CD8-positive, alpha-beta memory T cell (primary cell): ENCODE measurements around the gene ZNF683. TPM values are rescaled to one million over a fixed set of nuclear protein-coding genes. Genes with fewer than 3 reads are reported as not detected.
A peak's percentile ranks its signal among the peaks of the same experiment; 100 is the strongest.
"Not testable (repeated sequence)": the region's sequence is repeated elsewhere in the genome, so short reads cannot be mapped to it uniquely, and the experiment has no call there.

ENCODE experiments used
- CTCF ChIA-PET: fragments of 350-600 bp; sonication (Branson Sonifier 250); formaldehyde crosslinking; loops from one replicate; lab custom pipeline; 2021; ENCODE audit warnings: antibody characterized with exemption; lab: Charles Lee
- POLR2A ChIA-PET: fragments of 350-600 bp; sonication (Branson Sonifier 250); formaldehyde crosslinking; loops from one replicate; lab custom pipeline; 2021; ENCODE audit warnings: antibody characterized with exemption; lab: Charles Lee
- DNase-seq, 5 donors: peaks; one replicate each; pipeline versions ENCODE4 v3.0.0 to v3.0.0-alpha.2; 2020 to 2022; ENCODE audit warnings: mixed read lengths in 1 of 5
- H3K27ac ChIP-seq: one replicate; pipeline ENCODE4 v1.7.0; 2013; ENCODE audit warnings: low read depth, mild to moderate bottlenecking, low read length, moderate library complexity
- H3K27me3 ChIP-seq: 2 replicates; pipeline ENCODE4 v1.7.0; 2013; ENCODE audit warnings: low read length, mild to moderate bottlenecking; ENCODE audit not compliant: insufficient read depth, poor library complexity, severe bottlenecking
- H3K36me3 ChIP-seq: 2 replicates; pipeline ENCODE4 v1.7.0; 2013; ENCODE audit warnings: mild to moderate bottlenecking, low read length, moderate library complexity; ENCODE audit not compliant: insufficient read depth
- H3K4me1 ChIP-seq: 2 replicates; pipeline ENCODE4 v1.7.0; 2013; ENCODE audit warnings: mild to moderate bottlenecking, low read length, moderate library complexity; ENCODE audit not compliant: insufficient read depth
- H3K4me3 ChIP-seq: 2 replicates; pipeline ENCODE4 v1.7.0; 2013; ENCODE audit warnings: mild to moderate bottlenecking, low read length
- H3K9me3 ChIP-seq: 2 replicates; pipeline ENCODE4 v1.7.0; 2013; ENCODE audit warnings: mild to moderate bottlenecking, low read length
- H3K27ac Mint-ChIP-seq, 8 donors: one replicate each; pipeline ENCODE4 v1.8.0; 2020 to 2021; ENCODE audit warnings: mixed read lengths in 8 of 8, mild to moderate bottlenecking in 6 of 8, inconsistent platforms in 3 of 8, moderate library complexity in 3 of 8
- H3K27me3 Mint-ChIP-seq, 2 donors: one replicate each; pipeline ENCODE4 v1.8.0; 2020 to 2021; ENCODE audit warnings: mixed read lengths in 2 of 2, mild to moderate bottlenecking in 1 of 2, moderate library complexity in 1 of 2
- H3K36me3 Mint-ChIP-seq, 3 donors: one replicate each; pipeline ENCODE4 v1.8.0; 2020 to 2021; ENCODE audit warnings: mixed read lengths in 3 of 3, inconsistent platforms in 1 of 3, mild to moderate bottlenecking in 1 of 3
- H3K4me1 Mint-ChIP-seq, 3 donors: one replicate each; pipeline ENCODE4 v1.8.0; 2020 to 2021; ENCODE audit warnings: mixed read lengths in 3 of 3, inconsistent platforms in 1 of 3, mild to moderate bottlenecking in 1 of 3
- H3K4me3 Mint-ChIP-seq, 7 donors: one replicate each; pipeline ENCODE4 v1.8.0; 2020 to 2021; ENCODE audit warnings: mixed read lengths in 7 of 7, mild to moderate bottlenecking in 6 of 7, moderate library complexity in 4 of 7, inconsistent platforms in 2 of 7
- H3K9me3 Mint-ChIP-seq, 5 donors: one replicate each; pipeline ENCODE4 v1.8.0; 2020 to 2022; ENCODE audit warnings: mixed read lengths in 5 of 5, mild to moderate bottlenecking in 3 of 5, moderate library complexity in 2 of 5, inconsistent platforms in 1 of 5
- polyA plus RNA-seq: library from polyadenylated mRNA; unstranded; fragments of 300-500 nt; fragmentation: Illumina TruSeq; gene quantifications from one replicate; pipeline ENCODE4 v1.2.3, GENCODE V29; 2021
- total RNA-seq, 2 experiments: library from RNA; stranded (reverse); gene quantifications; one replicate each; pipeline ENCODE4 v1.2.3, GENCODE V29; 2021

Gene ZNF683
- total RNA-seq (1 to 10 TPM; 2.4 to 2.7 TPM), polyA plus RNA-seq (205 TPM)

DNA sequence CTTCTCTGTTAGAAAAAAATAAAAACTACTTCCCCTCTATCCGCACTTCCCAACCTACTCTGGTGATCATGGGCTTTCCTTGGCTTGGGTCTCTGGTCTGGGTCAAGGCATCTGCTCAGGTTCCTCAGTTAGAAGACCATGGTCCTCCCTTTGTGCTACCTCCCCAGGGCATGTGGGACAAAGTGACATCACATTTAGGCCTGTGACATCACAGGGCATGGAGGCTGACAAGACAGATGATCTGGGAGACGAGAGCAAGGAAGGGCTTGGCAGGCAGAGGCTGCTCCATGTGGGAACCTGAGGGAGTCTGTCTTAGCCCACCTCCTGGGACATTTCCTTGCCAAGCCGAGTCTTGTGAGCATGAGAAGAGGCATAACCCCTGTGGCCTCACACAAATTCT is at the start of gene ZNF683:
Gene ZNF683, minus strand, starts transcription at position 140 of the 400 bp plus-strand sequence. CDS start 4,179 bp downstream, outside the sequence.
- H3K27ac Mint-ChIP-seq: peak within 1 kb of the TSS; percentile 48 to 93 (median 80)
- H3K27me3 Mint-ChIP-seq, H3K36me3 ChIP-seq, H3K27ac ChIP-seq, DNase-seq, H3K36me3 Mint-ChIP-seq, H3K27me3 ChIP-seq, H3K9me3 ChIP-seq, H3K9me3 Mint-ChIP-seq: not testable (repeated sequence)
- H3K4me1 Mint-ChIP-seq: peaks cover 81 to 92% (median 89%) of the 10 kb centered on the region in 3 donors
- POLR2A ChIA-PET: interaction anchor here (0.8 kb wide), 1 partner anchor 12 kb away, joined by 3 read pairs; no protein-coding TSS in a partner anchor
- peak within 1 kb of the TSS; percentile 30 to 90 (median 70) for H3K4me3 Mint-ChIP-seq
- CTCF ChIA-PET: interaction anchor here (0.7 to 8.6 kb wide), 7 partner anchors 9 to 86 kb away, joined by 3 to 144 read pairs (median 6); no protein-coding TSS in a partner anchor
- peak within 1 kb of the TSS; percentile 3 for H3K4me3 ChIP-seq
- peaks cover 89% of the 10 kb centered on the region for H3K4me1 ChIP-seq

DNA sequence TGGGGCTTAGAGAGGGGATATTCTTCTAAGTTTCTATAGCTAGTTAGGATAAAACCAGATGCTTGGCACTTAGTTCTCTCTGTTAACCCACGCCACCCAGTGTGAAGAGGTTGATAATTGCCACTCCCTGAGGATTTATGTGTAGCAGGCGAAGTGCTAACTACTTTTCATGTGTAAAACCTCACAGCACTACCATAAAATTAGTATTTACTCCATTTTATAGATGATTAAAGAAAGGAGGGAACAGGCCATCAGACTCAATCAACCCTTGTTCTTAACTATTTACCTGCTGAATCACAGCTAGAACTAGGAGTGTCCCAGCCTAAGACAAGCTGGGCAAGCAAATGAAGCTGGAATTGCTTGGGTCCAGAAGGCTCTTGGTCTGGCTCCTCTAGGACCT is 46.9 kb upstream of the ZNF683 start:
- H3K27me3 Mint-ChIP-seq: peaks cover 3 to 19% of the 10 kb centered on the region in 2 donors
- POLR2A ChIA-PET: interaction anchor here (0.5 to 0.6 kb wide), 3 partner anchors 11 to 99 kb away, joined by 3 to 4 read pairs (median 3); no protein-coding TSS in a partner anchor

DNA sequence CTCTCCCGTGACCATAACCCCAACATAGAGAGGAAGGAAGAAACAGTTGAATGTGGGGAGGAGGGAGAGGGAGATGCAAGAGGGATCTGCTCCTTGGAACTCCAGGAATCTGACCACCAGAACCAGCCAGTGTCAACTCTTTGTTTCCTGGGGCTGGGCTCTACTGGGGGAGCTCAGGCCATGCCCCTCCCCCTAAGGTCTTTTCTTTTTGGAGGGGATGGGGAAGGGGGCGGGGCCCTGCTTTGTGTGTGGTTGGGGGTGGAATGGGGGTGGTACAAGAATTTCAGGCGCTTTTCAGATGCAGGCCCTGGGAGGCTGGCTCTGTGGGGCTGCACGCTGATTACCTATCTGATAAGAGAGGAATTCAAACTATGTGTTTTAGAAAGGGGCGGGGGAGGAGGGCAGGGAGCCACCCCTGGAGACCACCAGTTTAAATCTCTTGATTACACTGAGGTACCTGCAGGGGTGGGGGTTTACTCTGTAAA is 46.4 kb upstream of the ZNF683 start:
- Histone ChIP-seq H3K27ac (no peak overlapping the region), H3K9me3 (no peaks in the 10 kb centered on the region), H3K4me3 (no peak overlapping the region), H3K36me3 (no peaks in the 10 kb centered on the region), H3K4me1 (no peaks in the 10 kb centered on the region), H3K27me3 (peaks cover 6% of the 10 kb centered on the region)
- H3K27ac Mint-ChIP-seq: no peak overlapping the region
- ChIA-PET POLR2A (interaction anchor here (0.5 kb wide), 1 partner anchor 98 kb away, joined by 3 read pairs; no protein-coding TSS in a partner anchor), CTCF (interaction anchor here (2.4 to 4.6 kb wide), 3 partner anchors 22 to 249 kb away, joined by 10 to 23 read pairs (median 22); partner anchors contain the start of genes CEP85 and ZNF593)
- no peaks in the 10 kb centered on the region for H3K4me1 Mint-ChIP-seq
- DNase-seq: no peak
- H3K36me3 Mint-ChIP-seq: no peaks in the 10 kb centered on the region
- no peak overlapping the region for H3K4me3 Mint-ChIP-seq
- no peaks in the 10 kb centered on the region for H3K9me3 Mint-ChIP-seq
- H3K27me3 Mint-ChIP-seq: peaks cover 6 to 25% of the 10 kb centered on the region in 2 donors

More for the DNA sequence above, 46.9 kb upstream of the ZNF683 start:
- Histone ChIP-seq H3K27ac (no peak overlapping the region), H3K27me3 (peaks cover 2% of the 10 kb centered on the region), H3K9me3 (no peaks in the 10 kb centered on the region), H3K4me3 (no peak overlapping the region), H3K4me1 (no peaks in the 10 kb centered on the region), H3K36me3 (no peaks in the 10 kb centered on the region)
- no peaks in the 10 kb centered on the region for H3K36me3 Mint-ChIP-seq
- no peaks in the 10 kb centered on the region for H3K4me1 Mint-ChIP-seq
- no peaks in the 10 kb centered on the region for H3K9me3 Mint-ChIP-seq
- no peak for DNase-seq
- H3K27ac Mint-ChIP-seq: no peak overlapping the region
- CTCF ChIA-PET: interaction anchor here (1.2 to 4.6 kb wide), 2 partner anchors 13 to 185 kb away, joined by 4 to 23 read pairs; partner anchors contain the start of genes CEP85 and DHDDS
- H3K4me3 Mint-ChIP-seq: no peak overlapping the region

DNA sequence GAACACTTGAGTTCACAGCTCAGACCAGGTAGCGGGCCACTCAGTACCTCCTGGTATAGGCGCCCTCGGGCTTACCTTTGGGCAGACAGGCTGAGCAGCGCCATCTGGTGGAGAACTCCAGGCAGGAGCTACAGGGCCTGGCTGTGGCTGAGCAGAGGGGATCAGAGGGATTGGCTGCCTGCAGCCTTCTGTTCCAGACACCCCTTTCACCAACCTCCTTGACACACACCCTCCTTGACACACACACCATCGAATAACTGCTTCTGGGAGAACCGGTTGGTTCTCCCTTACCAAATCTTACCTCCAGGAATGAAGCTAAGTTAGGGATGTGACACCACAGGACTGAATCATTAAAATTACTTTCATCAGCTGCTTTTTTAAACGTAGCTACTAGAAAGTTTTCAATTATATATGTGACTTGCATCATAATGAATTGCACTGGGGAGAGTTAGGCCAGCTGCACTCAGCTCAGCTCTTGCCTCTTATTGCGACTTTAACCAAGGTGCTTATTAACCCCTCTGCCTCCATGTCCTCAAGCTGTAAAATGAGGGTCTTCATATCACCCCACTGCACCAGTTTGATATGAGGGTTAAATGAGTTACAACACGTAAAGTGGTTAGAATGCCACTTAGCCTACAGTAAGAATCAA is 44.7 kb upstream of the ZNF683 start:
- peaks cover 0 to 1% (median 0%) of the 10 kb centered on the region in 3 donors for H3K4me1 Mint-ChIP-seq
- peak; percentile 70 to 88 (median 75) for DNase-seq
- no peak overlapping the region for H3K4me3 ChIP-seq
- H3K4me1 ChIP-seq: no peaks in the 10 kb centered on the region
- H3K36me3 ChIP-seq: no peaks in the 10 kb centered on the region
- CTCF ChIA-PET: interaction anchor here (0.6 to 4.6 kb wide), 61 partner anchors 9 to 619 kb away, joined by 3 to 42 read pairs (median 5); partner anchors contain the start of genes CD52, CEP85, DHDDS and HMGN2
- POLR2A ChIA-PET: interaction anchor here (0.5 to 1.1 kb wide), 7 partner anchors 15 to 313 kb away, joined by 3 to 6 read pairs (median 4); partner anchors contain the start of genes DHDDS and PDIK1L
- H3K27me3 Mint-ChIP-seq: peaks cover 21 to 35% of the 10 kb centered on the region in 2 donors
- H3K9me3 ChIP-seq: no peaks in the 10 kb centered on the region
- no peaks in the 10 kb centered on the region for H3K36me3 Mint-ChIP-seq
- H3K9me3 Mint-ChIP-seq: peaks cover 0 to 2% (median 0%) of the 10 kb centered on the region in 5 donors
- H3K27me3 ChIP-seq: peaks cover 20% of the 10 kb centered on the region
- H3K27ac ChIP-seq: no peak overlapping the region
- H3K4me3 Mint-ChIP-seq: no peak overlapping the region
- peak overlapping the region in 1 of 8 donors; percentile 66 for H3K27ac Mint-ChIP-seq

DNA sequence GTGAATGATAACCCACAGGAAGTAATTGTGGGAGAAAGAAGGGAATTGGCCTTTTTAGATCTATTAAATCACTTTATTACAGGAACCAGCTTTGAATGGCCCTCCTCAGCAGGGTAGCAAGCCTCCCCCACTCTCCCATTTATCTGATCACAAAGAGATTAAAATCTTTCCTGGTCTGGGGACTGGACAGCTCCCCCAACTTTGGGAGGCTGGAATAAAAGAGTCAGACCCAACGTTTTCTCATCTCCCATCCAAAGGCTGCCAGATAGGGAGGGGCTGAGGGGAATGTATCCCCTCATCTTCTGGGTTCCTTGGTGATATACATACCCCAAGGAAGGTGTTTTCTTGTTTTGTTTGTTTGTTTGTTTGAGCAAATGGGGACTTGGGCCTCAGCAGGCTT is 40.5 kb upstream of the ZNF683 start:
- peaks cover 20% of the 10 kb centered on the region for H3K4me1 ChIP-seq
- DNase-seq: no peak
- Mint-ChIP-seq H3K9me3 (peaks cover 0 to 2% (median 0%) of the 10 kb centered on the region in 5 donors), H3K36me3 (no peaks in the 10 kb centered on the region), H3K27me3 (peaks cover 53 to 63% of the 10 kb centered on the region in 2 donors), H3K27ac (peak overlapping the region in 1 of 8 donors; percentile 41), H3K4me1 (peaks cover 17 to 28% (median 23%) of the 10 kb centered on the region in 3 donors), H3K4me3 (no peak overlapping the region)
- no peaks in the 10 kb centered on the region for H3K9me3 ChIP-seq
- ChIA-PET POLR2A (no interaction called here), CTCF (interaction anchor here (0.8 to 1.1 kb wide), 3 partner anchors 11 to 137 kb away, joined by 3 read pairs; no protein-coding TSS in a partner anchor)
- H3K27me3 ChIP-seq: peaks cover 55% of the 10 kb centered on the region
- H3K27ac ChIP-seq: no peak overlapping the region
- no peaks in the 10 kb centered on the region for H3K36me3 ChIP-seq
- H3K4me3 ChIP-seq: no peak overlapping the region

DNA sequence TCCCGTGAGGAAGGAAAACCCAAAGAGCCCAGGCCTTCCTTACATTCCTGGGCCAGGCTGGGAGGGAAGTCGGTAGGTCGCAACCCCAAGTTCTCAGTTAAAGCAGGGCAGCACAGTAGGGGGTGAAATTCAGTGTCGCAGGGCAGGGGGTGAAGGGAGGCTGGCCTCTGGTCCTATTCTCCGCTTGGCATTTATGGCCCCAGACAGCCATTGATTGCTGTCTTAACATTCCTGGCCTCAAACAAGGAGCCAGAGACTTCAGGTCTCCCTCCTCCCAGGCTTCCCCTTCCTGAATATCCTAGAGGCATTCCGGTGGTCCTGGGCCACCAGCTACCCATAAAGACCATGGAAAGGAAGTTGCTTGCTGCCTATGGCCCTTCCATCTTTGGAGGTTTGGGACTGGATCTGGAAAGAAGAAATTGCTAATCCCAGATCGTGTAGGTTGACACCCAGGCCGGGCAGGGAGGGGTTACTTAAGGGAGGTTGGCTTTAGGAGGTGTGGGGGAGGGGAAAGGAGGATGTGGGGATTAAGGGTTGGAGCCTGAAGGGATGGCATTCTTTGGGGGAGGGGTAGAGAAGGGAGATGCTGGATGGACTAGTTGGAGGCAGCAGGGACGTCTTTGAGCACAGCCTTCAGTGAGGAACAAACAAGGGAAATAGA is 39.8 kb upstream of the ZNF683 start:
- Histone ChIP-seq H3K9me3 (no peaks in the 10 kb centered on the region), H3K36me3 (no peaks in the 10 kb centered on the region), H3K27ac (no peak overlapping the region), H3K27me3 (peaks cover 55% of the 10 kb centered on the region), H3K4me1 (peaks cover 20% of the 10 kb centered on the region), H3K4me3 (no peak overlapping the region)
- Mint-ChIP-seq H3K27ac (peak overlapping the region in 1 of 8 donors; percentile 30), H3K4me1 (peaks cover 17 to 28% (median 23%) of the 10 kb centered on the region in 3 donors), H3K4me3 (peak overlapping the region in 1 of 7 donors; percentile 63), H3K36me3 (no peaks in the 10 kb centered on the region), H3K27me3 (peaks cover 53 to 63% of the 10 kb centered on the region in 2 donors), H3K9me3 (peaks cover 0 to 2% (median 0%) of the 10 kb centered on the region in 5 donors)
- CTCF ChIA-PET: interaction anchor here (0.8 to 1.1 kb wide), 3 partner anchors 11 to 136 kb away, joined by 3 read pairs; no protein-coding TSS in a partner anchor
- no peak for DNase-seq
- POLR2A ChIA-PET: no interaction called here

DNA sequence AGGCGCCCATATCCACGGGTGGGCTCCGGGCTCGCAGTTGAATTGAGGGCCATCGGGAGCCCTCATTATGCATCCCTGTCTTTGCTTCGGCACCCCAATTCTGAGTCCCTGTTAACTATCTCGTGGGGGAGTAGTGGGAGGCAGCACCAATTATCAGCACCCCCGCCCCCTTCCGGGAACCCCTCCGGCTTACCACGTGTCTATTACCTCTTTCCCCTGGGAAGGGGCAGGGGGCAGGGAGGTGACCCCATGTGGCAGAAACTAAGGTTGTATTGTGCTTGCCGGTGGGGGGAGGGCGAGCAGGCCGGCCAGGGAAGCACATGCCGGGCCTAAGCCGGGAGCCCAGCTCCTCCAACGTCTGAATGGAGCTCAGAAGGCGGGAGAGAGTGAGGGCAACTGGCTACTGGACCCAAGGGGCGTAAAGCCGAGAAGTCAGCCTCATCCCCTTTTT is 39.1 kb upstream of the ZNF683 start:
- ChIA-PET CTCF (no interaction called here), POLR2A (no interaction called here)
- Histone ChIP-seq H3K36me3 (no peaks in the 10 kb centered on the region), H3K4me1 (peaks cover 20% of the 10 kb centered on the region), H3K4me3 (no peak overlapping the region), H3K27me3 (peaks cover 55% of the 10 kb centered on the region), H3K27ac (no peak overlapping the region), H3K9me3 (no peaks in the 10 kb centered on the region)
- H3K4me1 Mint-ChIP-seq: peaks cover 17 to 28% (median 23%) of the 10 kb centered on the region in 3 donors
- no peak overlapping the region for H3K27ac Mint-ChIP-seq
- H3K4me3 Mint-ChIP-seq: peak overlapping the region in 1 of 7 donors; percentile 23
- peaks cover 0 to 2% (median 0%) of the 10 kb centered on the region in 5 donors for H3K9me3 Mint-ChIP-seq
- H3K36me3 Mint-ChIP-seq: no peaks in the 10 kb centered on the region
- no peak for DNase-seq
- peaks cover 53 to 63% of the 10 kb centered on the region in 2 donors for H3K27me3 Mint-ChIP-seq
